Left colon (tissue), 2 donors: Measurements from ENCODE around the gene PIBF1. TPM values are rescaled to one million over a fixed set of nuclear protein-coding genes. Genes with fewer than 3 reads are reported as not detected.
A peak's percentile ranks its signal among the peaks of the same experiment; 100 is the strongest.
"Not testable (repeated sequence)": the region's sequence is repeated elsewhere in the genome, so short reads cannot be mapped to it uniquely, and the experiment has no call there.

Experiments
- ATAC-seq: fragments of 200-7000 bp; cut with Tn5 transposase; one replicate; pipeline ENCODE4 v1.9.1; 2020; ENCODE audit warnings: mild to moderate bottlenecking, moderate library complexity
- DNase-seq, 2 donors: peaks; one replicate each; pipeline ENCODE4 v3.0.0-alpha.2; 2020
- intact Hi-C, 2 donors: fragments of 100-400 bp; cut with DNase I in 1 of 2; cut with micrococcal nuclease in 1 of 2; formaldehyde crosslinking; loops; one replicate each; pipeline versions ENCODE4 v1.11.2 to v1.14.0; 2022; cut with DNase I, micrococcal nuclease
- total RNA-seq, 2 donors: library from RNA; stranded (reverse); fragmentation: NEBNext Ultra II Directional; extraction: Animal tissue kit (Norgen Biotek cat#: 25700); gene quantifications; one replicate each; pipeline ENCODE4 v1.2.1, GENCODE V29; 2021
- donor health status: DM: no; HTN: no; CAD: no.
- donor health status: DM: yes; HTN: yes; CAD: no.

Gene PIBF1
- total RNA-seq, 2 donors from 2014 or later, result 17.3 to 19.1 TPM

DNA sequence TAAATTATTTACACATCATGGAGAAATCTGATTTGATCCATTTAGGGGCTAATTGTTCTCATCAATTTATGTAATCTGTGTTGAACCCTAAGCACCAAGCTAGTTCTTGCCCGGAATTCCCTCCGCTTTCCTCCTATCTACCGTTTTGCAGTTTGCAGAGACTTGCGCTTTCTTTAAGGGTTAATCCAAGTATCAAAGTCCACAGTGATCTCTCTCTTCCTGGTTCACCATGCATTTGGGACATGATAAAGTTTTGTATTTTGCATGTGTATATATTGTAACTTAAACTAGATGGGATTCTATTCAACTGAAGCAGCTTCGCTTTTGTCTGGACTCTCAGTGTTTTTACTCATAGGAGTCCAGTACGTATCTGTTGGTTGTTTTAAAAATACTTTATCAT, 263.1 kb downstream of the PIBF1 start:
- ATAC-seq (peak; percentile 51), DNase-seq (no peak)

DNA sequence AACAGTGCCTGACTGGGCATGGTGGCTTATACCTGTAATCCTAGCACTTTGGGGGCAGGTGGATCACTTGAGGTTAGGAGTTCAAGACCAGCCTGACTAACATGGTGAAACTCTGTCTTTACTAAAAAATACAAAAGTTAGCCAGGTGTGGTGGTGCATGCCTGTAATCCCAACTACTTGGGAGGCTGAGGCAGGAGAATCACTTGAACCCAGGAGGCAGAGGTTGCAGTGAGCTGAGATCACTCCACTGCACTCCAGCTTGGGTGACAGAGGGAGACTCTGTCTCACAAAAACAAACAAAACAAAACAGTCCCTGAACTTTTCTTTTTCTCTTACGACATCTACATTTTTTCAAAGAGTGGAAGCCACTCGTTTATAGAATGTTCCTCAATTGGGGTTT, 266.7 kb downstream of the PIBF1 start:
- DNase-seq, intact Hi-C loops, ATAC-seq: not testable (repeated sequence)

More for the DNA sequence above, 263.1 kb downstream of the PIBF1 start:
- intact Hi-C loops, result no loop called here

DNA sequence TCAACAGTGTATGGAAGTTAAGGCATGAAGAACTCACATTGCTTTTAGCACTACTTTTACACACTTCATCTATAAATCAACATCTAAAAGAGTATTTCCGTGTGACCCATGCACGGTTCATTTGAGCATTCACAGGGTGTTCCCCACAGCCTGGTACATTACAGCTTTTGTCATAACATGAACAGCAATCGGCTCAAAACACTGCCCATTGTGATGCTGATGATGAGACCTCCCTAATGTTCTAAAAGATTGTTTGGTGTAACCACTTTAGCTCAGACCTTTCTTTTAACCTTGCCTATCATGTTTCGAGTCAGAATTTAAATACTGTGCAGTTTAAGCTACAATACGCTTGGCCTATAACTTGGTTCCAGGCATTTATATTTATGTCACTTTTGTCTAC, 272.8 kb downstream of the PIBF1 start:
- intact Hi-C loops, result no loop called here
- peak; percentile 31 for ATAC-seq
- peak in 1 of 2 donors; percentile 52 for DNase-seq

DNA sequence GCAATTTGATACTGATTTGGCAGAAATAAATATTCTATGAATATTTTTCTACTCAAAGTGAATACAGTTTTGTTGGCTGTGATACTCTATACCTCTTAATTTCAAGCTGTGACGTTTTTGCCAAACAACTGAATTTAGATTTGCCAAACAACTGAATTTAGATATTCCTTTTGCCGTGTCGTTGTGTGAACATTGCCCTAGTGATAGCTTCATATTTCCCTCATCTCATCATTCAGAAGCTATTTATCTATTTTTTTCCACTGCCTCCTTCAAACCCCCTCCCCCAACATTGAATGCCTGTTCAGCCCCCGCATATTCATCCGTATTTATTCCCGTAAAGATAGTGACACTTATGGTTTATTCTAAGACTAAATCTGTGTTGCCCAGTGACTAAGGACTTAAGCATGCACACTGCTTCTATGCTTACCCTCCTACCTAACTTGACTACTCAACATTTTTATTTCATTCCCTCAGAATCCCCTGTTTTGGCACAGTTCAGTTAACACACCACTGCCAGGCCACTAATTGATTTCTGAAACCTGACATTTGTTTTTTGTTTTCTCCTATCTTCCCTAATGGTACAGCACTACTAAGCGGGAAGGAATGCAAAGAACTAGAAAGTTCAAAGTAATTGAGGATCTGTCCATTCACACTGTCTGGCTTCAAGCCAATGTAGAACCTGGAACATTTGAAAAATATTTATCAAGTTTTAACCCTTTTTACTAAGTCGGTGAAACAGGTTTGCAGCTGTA, 274.1 kb downstream of the PIBF1 start:
- ATAC-seq (no peak), DNase-seq (no peak)
- intact Hi-C loops, result no loop called here

DNA sequence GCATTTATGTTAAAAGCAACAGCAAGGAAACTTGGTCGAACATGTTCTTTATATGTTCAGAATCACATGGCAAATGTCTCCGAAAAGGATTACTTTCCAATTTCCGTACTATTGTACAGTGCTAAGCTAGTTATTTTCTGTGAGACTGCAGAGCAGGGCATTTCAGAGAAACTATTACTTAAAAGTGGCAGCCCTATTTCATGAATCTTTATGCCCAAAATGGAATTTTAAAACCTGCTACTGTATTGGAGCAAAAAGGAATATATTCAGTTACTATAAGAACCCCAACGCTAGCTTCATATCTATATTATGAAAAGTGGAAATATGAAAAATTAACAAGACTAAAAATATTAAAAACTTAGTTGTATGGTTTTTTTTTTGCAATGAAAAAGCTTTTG, 274.6 kb downstream of the PIBF1 start:
- no peak for DNase-seq
- intact Hi-C loops, result no loop called here
- ATAC-seq, result no peak

DNA sequence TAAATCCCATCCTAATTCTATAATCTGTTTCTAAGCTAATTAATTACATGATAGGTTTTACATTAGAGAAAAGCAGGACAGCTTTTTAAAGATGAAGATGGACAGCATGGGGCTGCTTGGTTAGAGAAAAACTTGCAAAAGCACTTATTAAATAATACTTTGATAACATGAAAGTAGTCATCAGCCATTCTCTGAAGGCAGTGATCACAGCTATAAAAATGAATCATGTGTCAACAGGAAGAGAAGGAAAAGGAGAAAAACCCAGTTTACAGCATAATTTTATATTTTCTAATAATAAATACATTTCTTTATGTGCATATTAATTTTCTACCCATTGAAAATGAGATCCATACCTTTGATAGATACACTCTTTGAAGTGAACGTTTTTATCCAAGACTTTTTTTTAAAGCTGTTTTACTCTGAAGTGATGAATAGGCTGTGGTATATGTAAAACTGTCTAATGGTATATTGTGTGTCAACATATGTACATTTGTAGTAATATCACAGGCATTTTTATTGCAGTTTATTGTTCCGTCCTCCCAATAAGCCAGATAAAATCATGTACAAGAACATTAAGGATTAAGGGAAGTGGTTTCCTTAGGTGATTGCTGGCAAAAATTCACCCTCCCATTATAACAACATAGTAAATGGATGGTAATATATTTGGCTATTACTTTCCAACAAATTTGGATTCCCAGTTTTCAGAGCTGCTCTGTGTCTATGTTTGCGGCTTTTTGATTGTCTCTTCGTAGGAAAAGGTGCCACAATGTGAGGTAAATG, 275.5 kb downstream of the PIBF1 start:
- intact Hi-C loops, result no loop called here
- DNase-seq (no peak), ATAC-seq (peak; percentile 5)

DNA sequence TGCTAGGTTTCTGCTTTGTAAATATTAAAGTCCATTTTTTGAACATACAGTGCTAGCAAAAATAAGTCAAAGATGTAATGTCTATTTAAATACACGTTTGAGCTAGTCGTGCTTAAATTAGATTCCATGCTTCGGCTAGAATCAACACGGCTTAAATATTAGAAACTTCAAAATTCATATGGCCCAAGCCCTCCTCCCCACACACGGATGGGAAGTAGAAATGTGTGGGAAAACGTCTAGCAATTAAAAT, 276.1 kb downstream of the PIBF1 start:
- ATAC-seq, result no peak
- intact Hi-C loops, result no loop called here
- DNase-seq, result no peak

DNA sequence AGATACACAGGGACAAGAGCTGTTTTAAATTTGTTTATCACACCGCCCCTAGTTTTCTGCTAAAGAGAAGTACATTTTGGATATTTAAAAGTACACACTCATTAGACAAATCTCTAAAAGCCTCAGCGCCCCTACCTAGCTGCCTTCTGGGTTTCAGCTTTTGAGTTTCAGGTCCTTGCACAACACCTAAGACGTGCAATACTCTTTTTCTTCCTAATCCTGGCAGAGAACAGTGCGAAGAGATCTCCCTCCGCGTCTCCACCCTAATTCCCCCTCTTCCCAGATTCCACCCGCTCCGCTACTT, 276.5 kb downstream of the PIBF1 start:
- DNase-seq (no peak), ATAC-seq (no peak)
- intact Hi-C loops, result no loop called here

DNA sequence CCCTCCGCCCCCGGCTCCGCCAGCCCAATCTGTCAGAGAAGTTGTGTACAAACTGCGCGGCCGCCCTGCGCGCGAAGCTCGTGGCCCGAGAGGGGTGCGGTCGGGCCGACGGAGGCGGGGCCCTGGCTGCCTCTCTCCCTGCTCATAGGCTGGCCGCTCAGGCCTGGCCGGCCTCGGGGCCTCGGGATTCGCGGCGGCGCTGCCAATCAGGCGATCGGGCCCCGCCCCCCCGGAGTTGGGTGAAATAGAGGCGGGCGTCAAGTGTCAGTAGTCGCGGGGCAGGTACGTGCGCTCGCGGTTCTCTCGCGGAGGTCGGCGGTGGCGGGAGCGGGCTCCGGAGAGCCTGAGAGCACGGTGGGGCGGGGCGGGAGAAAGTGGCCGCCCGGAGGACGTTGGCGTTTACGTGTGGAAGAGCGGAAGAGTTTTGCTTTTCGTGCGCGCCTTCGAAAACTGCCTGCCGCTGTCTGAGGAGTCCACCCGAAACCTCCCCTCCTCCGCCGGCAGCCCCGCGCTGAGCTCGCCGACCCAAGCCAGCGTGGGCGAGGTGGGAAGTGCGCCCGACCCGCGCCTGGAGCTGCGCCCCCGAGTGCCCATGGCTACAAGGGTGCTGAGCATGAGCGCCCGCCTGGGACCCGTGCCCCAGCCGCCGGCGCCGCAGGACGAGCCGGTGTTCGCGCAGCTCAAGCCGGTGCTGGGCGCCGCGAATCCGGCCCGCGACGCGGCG, 277.0 kb downstream of the PIBF1 start, which contains the start of gene KLF5:
TSS of gene KLF5 (plus strand) at position 270 of the 724 bp plus-strand sequence. CDS start at position 593, 323 bp downstream.
- intact Hi-C loops, result no loop called here
- DNase-seq, result peak; percentile 96 to 99
- peak; percentile 76 for ATAC-seq

DNA sequence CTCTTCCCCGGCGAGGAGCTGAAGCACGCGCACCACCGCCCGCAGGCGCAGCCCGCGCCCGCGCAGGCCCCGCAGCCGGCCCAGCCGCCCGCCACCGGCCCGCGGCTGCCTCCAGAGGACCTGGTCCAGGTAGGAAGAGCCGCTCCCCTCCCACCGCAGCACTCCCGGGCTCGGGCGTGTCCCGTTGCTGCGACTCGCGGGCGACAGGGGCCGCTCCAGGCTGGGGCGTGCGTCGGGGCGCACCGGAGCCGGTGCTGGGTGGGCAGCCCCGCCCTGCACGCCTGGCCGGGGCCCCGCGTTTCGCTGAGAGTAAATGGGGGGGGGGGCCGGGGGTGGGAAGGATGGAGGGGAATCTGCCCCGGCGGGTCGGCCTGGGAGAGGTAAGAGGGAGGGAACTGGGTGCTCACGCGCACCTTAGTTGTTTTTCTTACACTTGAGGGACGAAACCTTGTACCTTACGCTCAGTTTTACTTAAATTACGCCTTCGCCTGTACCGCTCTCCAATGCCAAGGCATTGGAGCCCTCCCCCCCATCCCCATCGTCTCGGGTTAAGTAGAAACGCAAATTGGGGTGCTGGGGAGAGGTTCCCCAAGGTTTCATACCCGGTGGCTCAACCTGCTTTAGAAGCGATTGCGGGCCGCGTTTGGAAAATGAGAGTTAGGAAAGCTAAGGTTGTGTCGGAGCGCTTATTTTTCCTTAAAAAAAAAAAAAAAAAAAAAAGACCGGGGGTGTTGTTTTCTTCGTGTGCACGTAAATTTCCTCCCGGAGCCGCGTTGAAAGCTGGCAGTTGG, 277.7 kb downstream of the PIBF1 start:
- DNase-seq (no peak), ATAC-seq (no peak)
- intact Hi-C loops, result no loop called here

DNA sequence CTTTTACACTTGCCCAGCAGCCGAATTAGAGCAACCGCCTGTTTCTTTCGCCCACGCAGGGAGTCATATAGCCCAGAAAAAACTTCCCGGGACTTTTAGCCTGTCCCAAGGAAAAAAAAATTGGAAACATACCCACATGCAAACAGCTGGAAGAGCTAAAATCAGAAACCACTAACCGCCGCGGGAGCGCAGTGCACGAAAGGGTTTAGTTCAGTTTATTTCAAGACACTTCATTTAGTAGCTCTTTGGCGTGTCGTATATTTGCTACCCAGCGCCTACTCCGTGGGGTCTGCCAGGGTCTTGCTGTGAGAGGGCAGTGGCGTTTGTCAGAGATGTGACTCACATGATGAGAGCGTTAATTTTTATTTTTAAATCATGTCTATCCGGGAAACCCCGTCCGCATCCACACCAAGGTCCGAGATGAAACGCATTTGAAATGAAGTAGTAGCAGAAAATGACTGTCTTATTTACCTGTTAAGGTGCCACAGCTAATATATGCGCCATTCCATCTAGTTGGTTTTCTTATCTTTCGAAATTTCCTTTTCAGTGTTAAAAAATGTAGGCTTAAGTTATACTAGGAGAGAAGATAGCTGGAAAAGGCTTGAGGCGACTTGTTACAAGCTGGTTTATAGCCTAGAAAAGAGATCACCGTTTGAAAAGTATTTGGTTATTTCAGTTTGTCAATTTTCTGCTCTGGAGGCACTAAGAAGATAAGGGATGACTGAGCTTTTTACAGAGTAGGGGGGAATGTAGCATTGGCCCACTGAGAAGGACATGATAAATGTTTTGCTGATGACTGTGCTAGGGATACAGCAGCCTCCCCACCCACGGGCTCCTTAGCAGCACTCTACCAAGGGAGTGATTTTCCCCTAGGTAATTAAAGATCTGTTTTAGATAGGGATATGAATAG, 278.6 kb downstream of the PIBF1 start:
- peak; percentile 11 for ATAC-seq
- intact Hi-C loops, result no loop called here
- no peak for DNase-seq

DNA sequence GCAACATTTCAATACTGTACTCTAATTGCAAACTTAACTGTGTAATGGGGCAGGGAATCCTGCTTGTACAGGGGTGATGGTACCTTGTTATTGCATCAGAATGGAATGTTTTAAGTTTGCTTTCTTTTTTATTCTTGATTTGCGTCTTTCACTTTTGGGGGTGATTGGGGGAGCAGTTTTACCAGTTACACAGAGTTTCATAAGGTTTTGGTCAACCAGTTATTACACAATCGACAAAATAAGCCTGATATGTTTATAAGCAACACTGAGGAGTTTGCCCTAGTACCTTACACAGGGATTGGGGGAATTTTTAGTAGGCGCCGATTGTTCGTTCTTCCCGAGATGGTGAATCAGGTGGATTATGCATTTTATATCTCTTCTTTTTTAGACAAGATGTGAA, 279.5 kb downstream of the PIBF1 start:
- intact Hi-C loops, result no loop called here
- DNase-seq (no peak), ATAC-seq (no peak)

DNA sequence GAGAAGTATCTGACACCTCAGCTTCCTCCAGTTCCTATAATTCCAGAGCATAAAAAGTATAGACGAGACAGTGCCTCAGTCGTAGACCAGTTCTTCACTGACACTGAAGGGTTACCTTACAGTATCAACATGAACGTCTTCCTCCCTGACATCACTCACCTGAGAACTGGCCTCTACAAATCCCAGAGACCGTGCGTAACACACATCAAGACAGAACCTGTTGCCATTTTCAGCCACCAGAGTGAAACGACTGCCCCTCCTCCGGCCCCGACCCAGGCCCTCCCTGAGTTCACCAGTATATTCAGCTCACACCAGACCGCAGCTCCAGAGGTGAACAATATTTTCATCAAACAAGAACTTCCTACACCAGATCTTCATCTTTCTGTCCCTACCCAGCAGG, 279.9 kb downstream of the PIBF1 start:
- ATAC-seq, result peak; percentile 13
- DNase-seq, result peak in 1 of 2 donors; percentile 55
- intact Hi-C loops, result no loop called here

DNA sequence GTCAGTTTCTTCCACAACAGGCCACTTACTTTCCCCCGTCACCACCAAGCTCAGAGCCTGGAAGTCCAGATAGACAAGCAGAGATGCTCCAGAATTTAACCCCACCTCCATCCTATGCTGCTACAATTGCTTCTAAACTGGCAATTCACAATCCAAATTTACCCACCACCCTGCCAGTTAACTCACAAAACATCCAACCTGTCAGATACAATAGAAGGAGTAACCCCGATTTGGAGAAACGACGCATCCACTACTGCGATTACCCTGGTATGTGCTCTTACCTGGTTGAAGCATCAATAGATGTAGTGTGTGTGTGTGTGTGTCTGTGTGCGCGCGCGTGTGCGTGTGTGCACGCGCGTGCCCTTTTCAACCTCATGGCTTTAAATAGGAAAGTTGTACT, 280.5 kb downstream of the PIBF1 start:
- ATAC-seq (no peak), DNase-seq (no peak)
- intact Hi-C loops, result no loop called here

DNA sequence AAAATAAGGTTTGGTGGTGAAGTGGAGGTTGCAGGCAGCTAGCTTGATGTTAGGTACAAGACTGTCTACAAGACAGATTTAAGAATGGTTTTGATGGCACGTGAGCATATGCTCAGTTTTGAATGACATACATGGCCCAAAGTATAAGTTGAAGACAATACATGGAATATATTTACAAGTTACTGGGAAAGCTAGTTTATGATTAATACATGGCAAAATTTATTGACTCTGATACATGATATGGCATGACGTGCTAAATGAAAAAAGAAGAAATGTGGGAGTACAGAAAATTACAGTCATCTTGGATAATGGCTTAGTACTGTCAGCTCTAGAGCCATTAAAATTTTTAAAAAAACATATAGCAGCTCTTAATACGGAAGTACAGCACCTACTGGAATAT, 281.2 kb downstream of the PIBF1 start:
- intact Hi-C loops, result no loop called here
- ATAC-seq (no peak), DNase-seq (no peak)

DNA sequence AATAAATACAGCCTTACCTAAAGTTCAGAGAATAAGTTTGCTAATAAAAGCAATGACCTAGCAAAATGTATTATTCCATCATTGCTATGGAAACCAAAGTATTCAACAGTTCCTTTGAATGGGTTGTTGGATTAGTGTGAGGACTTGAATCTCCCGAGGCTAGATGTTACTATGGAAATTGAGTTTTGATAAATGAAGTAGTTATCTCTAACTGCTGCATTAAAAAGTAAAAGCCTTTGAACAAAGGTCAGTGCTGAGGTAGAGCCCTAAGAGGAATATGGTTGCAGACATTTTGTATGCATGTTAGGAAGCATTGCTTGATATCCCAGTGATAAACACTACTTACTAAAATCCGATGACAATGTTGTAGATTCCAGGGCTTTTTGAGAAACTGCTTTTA, 283.1 kb downstream of the PIBF1 start:
- DNase-seq (no peak), ATAC-seq (peak; percentile 19)
- intact Hi-C loops, result no loop called here

DNA sequence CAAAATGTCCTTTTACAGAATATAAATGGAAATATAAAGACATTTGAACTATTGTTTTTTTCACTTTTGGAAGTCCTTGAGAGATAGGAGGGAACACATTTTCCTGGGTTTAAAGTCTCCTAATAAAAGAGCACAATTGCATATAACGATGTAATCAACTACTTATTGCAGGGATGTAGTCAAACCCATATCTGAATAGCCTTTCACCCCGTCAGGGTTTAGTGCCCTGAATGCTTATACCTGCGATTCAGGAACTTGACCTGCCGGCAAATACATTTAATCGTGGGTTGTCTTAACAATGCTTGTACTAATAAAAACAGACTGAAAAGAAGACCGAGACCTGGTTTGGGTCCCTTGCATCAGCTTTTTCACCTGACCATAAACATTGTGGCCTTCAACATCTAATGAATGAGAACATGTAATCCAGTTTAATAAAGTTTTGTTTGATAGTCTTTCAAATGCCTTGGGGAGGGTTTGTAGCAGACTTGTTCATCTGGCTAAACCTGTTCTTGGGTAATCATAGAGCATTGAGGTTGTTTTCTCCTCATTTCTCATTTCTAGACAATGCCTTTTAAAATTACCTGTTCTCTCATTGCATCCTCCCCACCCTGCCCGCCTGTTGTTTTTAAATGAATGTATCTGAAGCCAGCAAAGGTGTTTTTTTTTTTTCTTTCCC, 283.9 kb downstream of the PIBF1 start:
- intact Hi-C loops, result no loop called here
- DNase-seq, result peak in 1 of 2 donors; percentile 65
- peak; percentile 60 for ATAC-seq
